ENCODE results near the gene USP8.
"Not testable (repeated sequence)": the region's sequence is repeated elsewhere in the genome, so short reads cannot be mapped to it uniquely, and the experiment has no call there.

- TF ChIP-seq POLR2A (IDR thresholded peaks at IDR 0.05; ENCODE audit: low read length); BHLHE40 (IDR thresholded peaks at IDR 0.05; ENCODE audit: low read depth, low read length); CTCF (IDR thresholded peaks at IDR 0.05); KDM5A (IDR thresholded peaks at IDR 0.05); JUNB (IDR thresholded peaks at IDR 0.05); RAD21 (conservative IDR thresholded peaks at IDR 0.05 in 1 of 2, IDR thresholded peaks at IDR 0.05 in 1 of 2); CEBPB (IDR thresholded peaks at IDR 0.05); GATA3 (IDR thresholded peaks at IDR 0.05; ENCODE audit: borderline replicate concordance); POLR2AphosphoS2 (conservative IDR thresholded peaks at IDR 0.05; ENCODE audit: low read length); NPAS2 (CRISPR knock-in tag; IDR thresholded peaks at IDR 0.05; ENCODE audit: borderline replicate concordance): not testable (repeated sequence)
- TF ChIP-seq, protein P1, sequence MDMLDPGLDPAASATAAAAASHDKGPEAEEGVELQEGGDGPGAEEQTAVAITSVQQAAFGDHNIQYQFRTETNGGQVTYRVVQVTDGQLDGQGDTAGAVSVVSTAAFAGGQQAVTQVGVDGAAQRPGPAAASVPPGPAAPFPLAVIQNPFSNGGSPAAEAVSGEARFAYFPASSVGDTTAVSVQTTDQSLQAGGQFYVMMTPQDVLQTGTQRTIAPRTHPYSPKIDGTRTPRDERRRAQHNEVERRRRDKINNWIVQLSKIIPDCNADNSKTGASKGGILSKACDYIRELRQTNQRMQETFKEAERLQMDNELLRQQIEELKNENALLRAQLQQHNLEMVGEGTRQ (IDR thresholded peaks at IDR 0.05), result not testable (repeated sequence)
- TF ChIP-seq, protein P2, sequence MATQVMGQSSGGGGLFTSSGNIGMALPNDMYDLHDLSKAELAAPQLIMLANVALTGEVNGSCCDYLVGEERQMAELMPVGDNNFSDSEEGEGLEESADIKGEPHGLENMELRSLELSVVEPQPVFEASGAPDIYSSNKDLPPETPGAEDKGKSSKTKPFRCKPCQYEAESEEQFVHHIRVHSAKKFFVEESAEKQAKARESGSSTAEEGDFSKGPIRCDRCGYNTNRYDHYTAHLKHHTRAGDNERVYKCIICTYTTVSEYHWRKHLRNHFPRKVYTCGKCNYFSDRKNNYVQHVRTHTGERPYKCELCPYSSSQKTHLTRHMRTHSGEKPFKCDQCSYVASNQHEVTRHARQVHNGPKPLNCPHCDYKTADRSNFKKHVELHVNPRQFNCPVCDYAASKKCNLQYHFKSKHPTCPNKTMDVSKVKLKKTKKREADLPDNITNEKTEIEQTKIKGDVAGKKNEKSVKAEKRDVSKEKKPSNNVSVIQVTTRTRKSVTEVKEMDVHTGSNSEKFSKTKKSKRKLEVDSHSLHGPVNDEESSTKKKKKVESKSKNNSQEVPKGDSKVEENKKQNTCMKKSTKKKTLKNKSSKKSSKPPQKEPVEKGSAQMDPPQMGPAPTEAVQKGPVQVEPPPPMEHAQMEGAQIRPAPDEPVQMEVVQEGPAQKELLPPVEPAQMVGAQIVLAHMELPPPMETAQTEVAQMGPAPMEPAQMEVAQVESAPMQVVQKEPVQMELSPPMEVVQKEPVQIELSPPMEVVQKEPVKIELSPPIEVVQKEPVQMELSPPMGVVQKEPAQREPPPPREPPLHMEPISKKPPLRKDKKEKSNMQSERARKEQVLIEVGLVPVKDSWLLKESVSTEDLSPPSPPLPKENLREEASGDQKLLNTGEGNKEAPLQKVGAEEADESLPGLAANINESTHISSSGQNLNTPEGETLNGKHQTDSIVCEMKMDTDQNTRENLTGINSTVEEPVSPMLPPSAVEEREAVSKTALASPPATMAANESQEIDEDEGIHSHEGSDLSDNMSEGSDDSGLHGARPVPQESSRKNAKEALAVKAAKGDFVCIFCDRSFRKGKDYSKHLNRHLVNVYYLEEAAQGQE (IDR thresholded peaks at IDR 0.05), result not testable (repeated sequence)
Observed at GRCh38 chr15:50505656-50506055, 81.5 kb downstream of the USP8 start.
